ENCODE measurements around the gene FRS2. TPM values are rescaled to one million over a fixed set of nuclear protein-coding genes. Genes with fewer than 3 reads are reported as not detected.

FRS2 gene
- total RNA-seq, 4 donors from 2014 or later: 41.0 to 48.4 (median 47.1) TPM

GRCh38 chr12:69430942-69431590 is 39.1 kb upstream of the FRS2 start:
- no peak for TF ChIP-seq CTCF (IDR thresholded peaks at IDR 0.05)
- ATAC-seq (ENCODE audit: low FRiP score) (no peak), DNase-seq (ENCODE audit: low spot score) (no peak)

GRCh38 chr12:69431591-69432222 is 38.5 kb upstream of the FRS2 start:
- ATAC-seq (ENCODE audit: low FRiP score): no peak
- no peak for TF ChIP-seq CTCF (IDR thresholded peaks at IDR 0.05)

GRCh38 chr12:69433653-69434052 is 36.5 kb upstream of the FRS2 start:
- no peak for TF ChIP-seq CTCF (IDR thresholded peaks at IDR 0.05)
- ATAC-seq (ENCODE audit: low FRiP score): no peak
- DNase-seq (ENCODE audit: low spot score): no peak

More at GRCh38 chr12:69431591-69432222, 38.5 kb upstream of the FRS2 start:
- no peak for DNase-seq (ENCODE audit: low spot score)

- no peak for TF ChIP-seq CTCF (IDR thresholded peaks at IDR 0.05)
- DNase-seq (ENCODE audit: low spot score) (no peak), ATAC-seq (ENCODE audit: low FRiP score) (no peak)
Measured at GRCh38 chr12:69435644-69436043, 34.5 kb upstream of the FRS2 start.

- DNase-seq (ENCODE audit: low spot score) (no peak), ATAC-seq (ENCODE audit: low FRiP score) (no peak)
- TF ChIP-seq CTCF (IDR thresholded peaks at IDR 0.05): no peak
Measured at GRCh38 chr12:69437073-69437472, 33.1 kb upstream of the FRS2 start.

- ATAC-seq (ENCODE audit: low FRiP score) (no peak), DNase-seq (ENCODE audit: low spot score) (no peak)
- no peak for TF ChIP-seq CTCF (IDR thresholded peaks at IDR 0.05)
Measured at GRCh38 chr12:69438539-69438938, 31.6 kb upstream of the FRS2 start.

GRCh38 chr12:69440016-69440415 is 30.2 kb upstream of the FRS2 start:
- no peak for TF ChIP-seq CTCF (IDR thresholded peaks at IDR 0.05)
- DNase-seq (ENCODE audit: low spot score) (no peak), ATAC-seq (ENCODE audit: low FRiP score) (no peak)
